ENCODE measurements around the gene FADS3. TPM values are rescaled to one million over a fixed set of nuclear protein-coding genes. Genes with fewer than 3 reads are reported as not detected.

Gene FADS3
- total RNA-seq, 4 donors from 2014 or later, result 111 to 285 (median 246) TPM

DNA sequence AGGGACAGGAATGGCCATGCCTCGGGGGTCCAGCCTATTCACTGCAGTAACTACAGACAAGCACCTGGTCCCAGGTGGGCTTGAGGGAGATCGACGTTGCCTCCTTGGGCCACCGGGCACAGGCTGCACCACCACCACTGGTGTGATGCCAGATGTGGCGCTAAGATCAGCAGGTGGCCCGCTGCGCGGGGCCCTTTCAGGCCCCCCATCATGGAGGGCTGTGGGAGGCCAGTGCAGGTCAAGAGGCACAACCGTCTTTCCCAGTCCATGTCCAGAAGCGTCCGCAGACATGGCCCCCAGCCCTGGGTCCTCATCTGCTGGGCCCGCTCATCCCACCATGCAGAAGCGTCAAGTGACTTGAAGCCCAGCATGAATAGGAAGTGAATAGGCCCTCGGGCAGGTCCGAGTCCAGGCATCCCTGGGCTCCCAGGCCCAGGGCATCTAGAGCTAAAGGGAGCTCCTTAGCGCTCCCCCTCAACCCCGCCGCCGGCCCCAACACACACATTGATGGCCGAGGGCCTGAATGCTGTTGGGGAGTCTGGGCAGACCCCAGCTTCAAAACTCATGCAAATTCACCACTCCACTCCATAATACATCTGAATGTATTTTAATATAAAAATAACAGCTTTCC is 18.3 kb downstream of the FADS3 start:
- no peak for DNase-seq (ENCODE audit: low spot score)
- ATAC-seq (ENCODE audit: low FRiP score), result no peak
- TF ChIP-seq, protein P1, sequence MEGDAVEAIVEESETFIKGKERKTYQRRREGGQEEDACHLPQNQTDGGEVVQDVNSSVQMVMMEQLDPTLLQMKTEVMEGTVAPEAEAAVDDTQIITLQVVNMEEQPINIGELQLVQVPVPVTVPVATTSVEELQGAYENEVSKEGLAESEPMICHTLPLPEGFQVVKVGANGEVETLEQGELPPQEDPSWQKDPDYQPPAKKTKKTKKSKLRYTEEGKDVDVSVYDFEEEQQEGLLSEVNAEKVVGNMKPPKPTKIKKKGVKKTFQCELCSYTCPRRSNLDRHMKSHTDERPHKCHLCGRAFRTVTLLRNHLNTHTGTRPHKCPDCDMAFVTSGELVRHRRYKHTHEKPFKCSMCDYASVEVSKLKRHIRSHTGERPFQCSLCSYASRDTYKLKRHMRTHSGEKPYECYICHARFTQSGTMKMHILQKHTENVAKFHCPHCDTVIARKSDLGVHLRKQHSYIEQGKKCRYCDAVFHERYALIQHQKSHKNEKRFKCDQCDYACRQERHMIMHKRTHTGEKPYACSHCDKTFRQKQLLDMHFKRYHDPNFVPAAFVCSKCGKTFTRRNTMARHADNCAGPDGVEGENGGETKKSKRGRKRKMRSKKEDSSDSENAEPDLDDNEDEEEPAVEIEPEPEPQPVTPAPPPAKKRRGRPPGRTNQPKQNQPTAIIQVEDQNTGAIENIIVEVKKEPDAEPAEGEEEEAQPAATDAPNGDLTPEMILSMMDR (IDR thresholded peaks at IDR 0.05), result no peak

DNA sequence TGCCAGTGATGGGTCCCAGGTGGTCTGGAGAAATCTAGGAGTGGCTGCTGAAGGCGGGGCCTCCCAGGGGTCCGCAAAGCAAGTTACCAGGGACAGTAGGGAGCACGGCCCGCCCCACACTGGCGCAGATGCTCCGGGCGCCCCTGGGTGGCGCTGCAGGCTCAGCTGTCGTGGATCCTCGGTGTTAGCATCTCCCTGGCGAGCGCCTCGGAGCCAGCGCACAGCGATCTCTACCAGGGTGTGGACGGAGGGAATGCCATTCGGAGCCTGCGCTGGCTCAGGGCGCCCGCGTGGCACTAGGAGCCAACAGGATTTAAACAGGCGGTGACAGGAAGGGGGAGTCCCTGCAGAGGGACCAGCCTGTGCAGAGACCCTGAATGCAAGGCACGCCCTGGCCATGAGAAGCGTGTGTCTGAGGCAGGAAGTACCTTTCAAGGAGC is 20.2 kb downstream of the FADS3 start:
- TF ChIP-seq, protein P1 (IDR thresholded peaks at IDR 0.05), result peak in 2 of 3 donors; percentile 40 to 59
- ATAC-seq (ENCODE audit: low FRiP score), result peak; percentile 85
- DNase-seq (ENCODE audit: low spot score), result peak; percentile 40

DNA sequence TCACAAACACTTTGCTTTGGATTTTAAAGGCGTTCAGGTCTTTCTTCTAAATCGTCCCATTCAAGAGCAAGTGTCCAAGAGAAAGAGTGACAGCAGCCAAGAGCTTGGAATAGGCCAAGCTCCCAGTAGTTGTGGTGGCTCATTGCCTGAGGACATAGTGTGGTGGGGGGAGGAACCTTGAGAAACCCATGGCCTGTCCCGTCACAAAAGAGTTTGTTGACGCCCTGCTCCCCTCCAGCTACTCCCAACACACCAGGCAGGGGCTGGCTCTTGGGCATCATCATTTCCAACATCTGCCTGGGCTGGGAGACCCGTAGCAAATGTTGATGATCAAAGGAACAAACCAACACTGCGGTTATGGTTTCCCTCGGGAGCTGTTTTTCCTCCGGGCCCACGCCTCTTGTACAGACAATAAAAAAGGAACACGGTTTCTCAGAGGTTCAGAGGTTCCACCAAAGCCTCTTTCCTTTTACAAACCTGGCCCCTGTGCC is 20.8 kb downstream of the FADS3 start:
- DNase-seq (ENCODE audit: low spot score), result no peak
- TF ChIP-seq, protein P1 (IDR thresholded peaks at IDR 0.05), result no peak
- no peak for ATAC-seq (ENCODE audit: low FRiP score)

DNA sequence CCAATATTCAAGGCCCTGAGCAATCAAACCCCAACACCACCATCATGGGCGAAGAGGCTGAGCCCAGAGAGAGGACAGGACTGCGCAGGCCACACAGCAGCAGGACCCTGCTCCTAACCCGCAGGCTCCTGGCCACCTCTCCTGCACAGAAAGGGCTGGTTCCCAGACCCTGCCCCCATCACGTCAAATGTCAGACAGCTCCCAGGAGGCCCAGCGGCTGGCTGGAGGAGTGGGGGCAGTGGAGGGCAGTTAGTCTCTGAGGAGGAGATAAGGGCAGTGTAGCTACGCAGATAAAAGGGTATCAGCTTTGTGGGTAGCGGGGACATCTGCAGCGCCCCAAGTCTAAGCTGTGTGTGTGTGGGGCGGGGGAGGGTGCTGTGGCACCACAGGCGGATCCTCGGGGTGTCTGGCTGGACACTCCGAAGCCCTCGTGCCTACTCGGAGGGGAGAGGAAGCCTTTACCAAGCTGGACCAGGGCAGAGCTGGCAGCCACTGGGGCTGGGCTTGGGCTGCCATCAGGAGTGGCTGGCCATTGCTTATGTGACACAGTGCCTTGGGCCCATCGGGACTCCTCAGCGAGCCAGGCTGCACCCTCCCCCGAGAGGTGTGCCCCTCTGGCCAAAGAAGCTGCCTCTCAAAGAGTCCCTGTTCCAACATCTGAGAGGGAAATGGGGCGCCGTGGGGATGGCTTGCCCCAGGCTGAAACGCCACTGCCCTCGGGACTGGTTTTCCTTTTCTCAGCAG is 21.5 kb downstream of the FADS3 start:
- TF ChIP-seq, protein P1 (IDR thresholded peaks at IDR 0.05), result no peak
- no peak for ATAC-seq (ENCODE audit: low FRiP score)
- DNase-seq (ENCODE audit: low spot score), result no peak

DNA sequence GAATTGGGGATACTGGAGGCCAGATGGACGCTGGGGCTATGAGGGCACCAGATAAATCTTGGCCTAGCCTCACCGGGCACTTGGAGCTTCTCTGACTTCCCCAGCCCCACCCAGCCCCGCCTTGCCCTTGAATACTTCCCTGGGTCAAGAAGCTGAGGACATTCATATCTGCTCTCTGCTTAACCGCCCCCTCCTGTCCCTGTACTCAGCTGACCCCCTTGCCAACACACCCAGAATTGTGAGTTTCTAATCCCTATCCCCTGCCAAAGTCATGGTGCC is 22.0 kb downstream of the FADS3 start:
- TF ChIP-seq, protein P1 (IDR thresholded peaks at IDR 0.05), result no peak
- DNase-seq (ENCODE audit: low spot score) (no peak), ATAC-seq (ENCODE audit: low FRiP score) (no peak)

DNA sequence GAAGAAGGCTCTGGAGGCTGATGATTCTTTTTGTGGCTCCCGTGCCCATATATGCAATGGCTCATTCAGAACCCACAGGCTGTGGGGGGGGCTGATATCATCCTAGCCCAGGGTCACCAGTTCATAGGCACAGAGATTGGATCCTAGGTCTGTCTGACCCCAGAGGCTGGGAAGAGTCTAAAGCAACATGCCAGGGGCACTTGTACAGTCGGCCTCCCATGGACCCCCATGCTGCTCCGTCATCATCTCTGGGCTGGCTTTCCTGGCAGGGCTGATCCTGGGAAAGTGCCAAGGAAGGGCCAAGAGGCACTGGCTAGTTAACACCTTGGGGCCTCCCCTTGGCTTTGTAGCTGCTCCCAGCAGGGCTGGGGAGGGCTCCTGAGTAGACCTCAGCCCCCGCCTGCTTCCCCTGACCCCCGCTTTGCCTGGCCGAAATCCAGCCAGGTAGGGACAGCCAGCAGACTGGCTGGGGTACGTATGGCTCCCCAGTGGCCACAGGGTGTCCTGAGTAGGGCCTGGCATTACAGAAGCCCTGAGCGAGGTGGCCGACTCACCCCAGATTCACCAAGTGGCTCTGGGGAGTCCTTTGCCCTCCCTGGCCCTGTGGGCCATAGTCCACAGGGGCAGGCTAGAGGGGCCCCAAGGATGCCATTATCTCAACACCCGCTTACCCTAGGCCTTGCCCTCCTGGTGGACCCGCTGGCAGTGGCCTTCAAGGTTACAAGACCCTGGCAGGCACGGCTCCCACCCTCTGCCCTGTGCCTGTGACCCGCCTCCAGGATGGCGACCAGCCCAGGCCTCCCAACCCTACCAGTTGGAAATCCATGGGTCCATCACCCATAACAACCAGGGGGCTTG is 22.5 kb downstream of the FADS3 start:
- no peak for DNase-seq (ENCODE audit: low spot score)
- TF ChIP-seq, protein P1 (IDR thresholded peaks at IDR 0.05), result no peak
- no peak for ATAC-seq (ENCODE audit: low FRiP score)
